ENCODE results near the gene SLC47A1. TPM values are rescaled to one million over a fixed set of nuclear protein-coding genes. Genes with fewer than 3 reads are reported as not detected.

The SLC47A1 gene
- total and polyA plus RNA-seq, 2 of the 13 experiments (the other 11 are each of a cell fraction or from before 2014, with no cell fraction given) = 42.1 to 67.5 TPM

DNA sequence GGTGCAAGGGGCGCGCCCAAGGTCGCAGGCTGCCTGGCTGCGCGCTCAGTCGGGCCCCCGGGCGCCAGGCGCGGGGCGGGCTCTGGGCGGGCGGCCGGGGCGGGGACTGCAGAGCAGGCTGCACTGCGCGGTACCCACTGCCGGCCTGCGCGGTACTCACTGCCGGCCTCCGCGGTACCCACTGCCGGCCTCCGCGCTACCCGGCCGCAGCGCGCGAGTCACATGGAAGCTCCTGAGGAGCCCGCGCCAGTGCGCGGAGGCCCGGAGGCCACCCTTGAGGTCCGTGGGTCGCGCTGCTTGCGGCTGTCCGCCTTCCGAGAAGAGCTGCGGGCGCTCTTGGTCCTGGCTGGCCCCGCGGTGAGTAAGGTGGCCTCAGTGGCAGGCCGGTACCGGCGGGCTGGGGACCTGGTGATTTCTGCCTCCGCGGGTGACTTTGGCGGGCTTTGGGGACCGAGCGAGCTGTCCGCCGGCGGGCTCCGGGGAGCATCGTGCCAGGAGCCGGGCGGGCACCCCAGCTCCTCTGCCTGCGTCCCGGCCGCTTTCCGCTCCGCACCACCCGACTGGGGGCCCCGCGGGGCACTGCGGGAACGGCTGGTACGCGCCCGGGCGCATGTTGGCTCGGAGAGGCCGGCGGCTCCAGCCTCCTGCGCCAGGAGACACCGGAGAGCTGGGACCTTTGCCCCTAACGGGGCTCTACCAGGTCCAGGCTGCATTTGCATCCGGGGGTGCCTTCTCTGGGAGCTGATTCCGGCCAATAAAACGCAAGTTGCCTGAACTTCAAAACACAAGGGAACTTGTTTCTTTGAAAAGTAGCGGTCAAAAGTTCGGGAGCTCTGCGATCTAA is at the start of gene SLC47A1 (continued):
- TF ChIP-seq ZNF816 (CRISPR knock-in tag; IDR thresholded peaks at IDR 0.05; ENCODE audit: borderline replicate concordance) (no peak), ZNF451 (CRISPR knock-in tag; IDR thresholded peaks at IDR 0.05) (no peak; the same call in 1 of the 2 replicates), FOXM1 (CRISPR knock-in tag; IDR thresholded peaks at IDR 0.05) (no peak), ZNF614 (CRISPR knock-in tag; IDR thresholded peaks at IDR 0.05; ENCODE audit: borderline replicate concordance) (no peak), ZKSCAN8 (CRISPR knock-in tag; IDR thresholded peaks at IDR 0.05; ENCODE audit: borderline replicate concordance) (no peak), SCMH1 (CRISPR knock-in tag; IDR thresholded peaks at IDR 0.05; ENCODE audit: borderline replicate concordance) (no peak), MTF1 (CRISPR knock-in tag; IDR thresholded peaks at IDR 0.05) (no peak), GPN1 (CRISPR knock-in tag; IDR thresholded peaks at IDR 0.05; ENCODE audit: borderline replicate concordance) (no peak), SALL2 (CRISPR knock-in tag; IDR thresholded peaks at IDR 0.05) (peak; percentile 53), HCFC1 (IDR thresholded peaks at IDR 0.05; ENCODE audit: low read depth, low read length) (no peak)

- H3K36me3 ChIP-seq (replicated peaks in 1 of 2; ENCODE audit: control insufficient read depth in 1 of 2, insufficient read depth in 2 of 2, low read length in 2 of 2) = no peaks in the 10 kb centered on the region
- WGBS (ENCODE audit: low lambda C conversion rate) = 11% methylated on average over 3 of the region's 3 CpGs
- no peak overlapping the region for H2AFZ ChIP-seq (ENCODE audit: low read length)
- H3K27me3 ChIP-seq (ENCODE audit: control insufficient read depth in 1 of 2, insufficient read depth in 2 of 2, low read length in 2 of 2) = peaks cover 0 to 23% of the 10 kb centered on the region in 2 experiments; a peak in 2 of 5 replicates
- POLR2A ChIA-PET = no interaction called here
- intact Hi-C loops (cut with micrococcal nuclease; ENCODE audit: unreplicated experiment) (no loop called here), in situ Hi-C loops (cut with HindIII; ENCODE audit: extremely low pct_ligation_motif_present, low pct_unique_long_range_greater_than_20kb) (no loop called here)
- no peaks in the 10 kb centered on the region for H4K20me1 ChIP-seq (ENCODE audit: insufficient read depth, low read length)
- no peak overlapping the region for H3K27ac ChIP-seq (ENCODE audit: extremely low read length, insufficient read depth, low read length)
- FAIRE-seq (no peak), ATAC-seq (no peak), DNase-seq (ENCODE audit: low spot score) (no peak)
- no peak overlapping the region for H3K4me2 ChIP-seq (ENCODE audit: low read depth, low read length)
- CTCF ChIA-PET (ENCODE audit: low intra/inter-chr PET ratio, low total read pairs) = no interaction called here
- H3K9me3 ChIP-seq (ENCODE audit: low read length) = no peaks in the 10 kb centered on the region
- BruUV-seq (replicated peaks) = no TSS peak
- TF ChIP-seq AHR (CRISPR knock-in tag; IDR thresholded peaks at IDR 0.05) (no peak), THYN1 (CRISPR knock-in tag; IDR thresholded peaks at IDR 0.05; ENCODE audit: borderline replicate concordance, low read depth) (no peak)
- H3K9ac ChIP-seq (ENCODE audit: insufficient read depth, low read depth, low read length) = no peak overlapping the region
- H3K4me3 ChIP-seq (replicated peaks in 1 of 3; ENCODE audit: insufficient read depth in 1 of 3, low read depth in 2 of 3, low read length in 3 of 3) = no peak overlapping the region
- H3K79me2 ChIP-seq (ENCODE audit: insufficient read depth, low read length) = no peaks in the 10 kb centered on the region
- no peaks in the 10 kb centered on the region for H3K4me1 ChIP-seq (ENCODE audit: insufficient read depth, low read length)
These were observed 47.8 kb upstream of the SLC47A1 start for GRCh38 chr17:19485800-19486340.
